Bronchial epithelial cell (primary cell): ENCODE data around the gene PAPPA2. TPM values are rescaled to one million over a fixed set of nuclear protein-coding genes. Genes with fewer than 3 reads are reported as not detected.

Experiments used
- DNase-seq: peaks from one replicate; pipeline ENCODE4 v3.0.0-alpha.2; 2010; ENCODE audit warnings: low read depth
- FAIRE-seq: peaks from 2 replicates; lab custom pipeline; 2011; peaks lifted over from hg19 to GRCh38; lab: Jason Lieb, UNC
- H3K27me3 ChIP-seq: 2 replicates; pipeline ENCODE4 v1.5.1; 2011; ENCODE audit warnings: low read length; ENCODE audit not compliant: control insufficient read depth, insufficient read depth
- H3K36me3 ChIP-seq: 2 replicates; pipeline ENCODE4 v1.5.1; 2011; ENCODE audit warnings: low read length; ENCODE audit not compliant: control insufficient read depth, insufficient read depth
- H3K4me3 ChIP-seq: 2 replicates; pipeline ENCODE4 v1.5.1; 2011; ENCODE audit warnings: mild to moderate bottlenecking, low read depth, low read length, control low read depth
- CTCF ChIP-seq: IDR thresholded peaks from 2 replicates; pipeline ENCODE4 v1.5.1; 2011; ENCODE audit warnings: mild to moderate bottlenecking, moderate library complexity, low read length, control low read depth, inconsistent platforms; ENCODE audit not compliant: insufficient read depth, severe bottlenecking
- total RNA-seq: library from RNA; depleted of rRNA; stranded (reverse); fragments of >200 nt; gene quantifications from 2 replicates; pipeline ENCODE4 v1.2.1, GENCODE V29; 2014

PAPPA2 gene
- total RNA-seq, 1 donor from 2014 or later: 8.7 TPM

GRCh38 chr1:176803596-176803995 lies 340.6 kb downstream of the PAPPA2 start:
- DNase-seq (no peak), FAIRE-seq (no peak)
- no peak for TF ChIP-seq CTCF
- Histone ChIP-seq H3K27me3 (no peaks in the 10 kb centered on the region), H3K4me3 (no peak overlapping the region), H3K36me3 (no peaks in the 10 kb centered on the region)

- TF ChIP-seq CTCF: no peak
- Histone ChIP-seq H3K27me3 (no peaks in the 10 kb centered on the region), H3K4me3 (no peak overlapping the region), H3K36me3 (no peaks in the 10 kb centered on the region)
- FAIRE-seq (no peak), DNase-seq (no peak)
These were observed 346.3 kb downstream of the PAPPA2 start for GRCh38 chr1:176809292-176809691.

GRCh38 chr1:176811511-176812288 lies 348.7 kb downstream of the PAPPA2 start:
- no peak for DNase-seq
- Histone ChIP-seq H3K36me3 (no peaks in the 10 kb centered on the region), H3K4me3 (no peak overlapping the region), H3K27me3 (no peaks in the 10 kb centered on the region)
- no peak for FAIRE-seq
- no peak for TF ChIP-seq CTCF

- FAIRE-seq (no peak), DNase-seq (no peak)
- no peak for TF ChIP-seq CTCF
- Histone ChIP-seq H3K4me3 (no peak overlapping the region), H3K27me3 (no peaks in the 10 kb centered on the region), H3K36me3 (no peaks in the 10 kb centered on the region)
These were observed 352.6 kb downstream of the PAPPA2 start for GRCh38 chr1:176815621-176816020.

- no peak overlapping the region for H3K4me3 ChIP-seq
- H3K27me3 ChIP-seq: no peaks in the 10 kb centered on the region
- FAIRE-seq (no peak), DNase-seq (no peak)
- no peak for TF ChIP-seq CTCF
- no peaks in the 10 kb centered on the region for H3K36me3 ChIP-seq
These were observed 353.3 kb downstream of the PAPPA2 start for GRCh38 chr1:176816232-176816631.
